ENCODE results near the gene KLHL30.

- TF ChIP-seq CTCF (optimal IDR thresholded peaks at IDR 0.05 in 1 of 3, IDR thresholded peaks at IDR 0.05 in 1 of 3, conservative IDR thresholded peaks at IDR 0.05 in 1 of 3; ENCODE audit: extremely low read depth in 1 of 3, insufficient read depth in 2 of 3, low read length in 3 of 3) (no peak), EZH2 (IDR thresholded peaks at IDR 0.05; ENCODE audit: low read length) (no peak)
Measured at GRCh38 chr2:238187618-238188548, 49.4 kb downstream of the KLHL30 start.
